K562 (cell line): ENCODE data around the gene ANO9. TPM values are rescaled to one million over a fixed set of nuclear protein-coding genes. Genes with fewer than 3 reads are reported as not detected.

ENCODE experiments used
- ATAC-seq: fragments of 200-7000 bp; cut with Tn5 transposase; 3 replicates; pipeline ENCODE4 v1.9.1; 2020; ENCODE audit warnings: moderate library complexity
- BruUV-seq: library from RNA; stranded (reverse); fragments of 400-500 nt; replicated peaks from 2 replicates; lab custom pipeline; 2021; lab: Mats Ljungman, UMichigan
- CTCF ChIA-PET: fragments of 300-600 bp; formaldehyde crosslinking; extraction: SDS; loops from one replicate; lab custom pipeline; 2021; ENCODE audit warnings: low intra/inter-chr PET ratio; lab: Yijun Ruan, JAX
- POLR2A ChIA-PET: fragments of 300-600, 350-650 bp; sonication (Branson Sonifier 250); formaldehyde crosslinking; extraction: SDS; loops from one replicate; lab custom pipeline; 2021; ENCODE audit warnings: antibody characterized with exemption, inconsistent platforms; lab: Yijun Ruan, JAX
- DNase-seq, 4 experiments: peaks; one replicate each; pipeline versions ENCODE4 v3.0.0 to v3.0.0-alpha.2; 2011 to 2018; ENCODE audit warnings: low spot score in 3 of 4, mixed read lengths in 3 of 4; ENCODE audit errors: extremely low read depth in 1 of 4
- FAIRE-seq: peaks from 2 replicates; lab custom pipeline; 2011; peaks lifted over from hg19 to GRCh38; lab: Jason Lieb, UNC
- H2AFZ ChIP-seq: 2 replicates; pipeline ENCODE4 v1.6.0; 2011; ENCODE audit warnings: low read depth, low read length, control low read depth, inconsistent platforms
- H3K27ac ChIP-seq: fragments of 200-600 bp; 3 replicates; pipeline ENCODE4 v1.8.0; 2011; ENCODE audit warnings: low read depth, mild to moderate bottlenecking, control low read depth, inconsistent platforms, low read length, moderate library complexity, mixed read lengths; ENCODE audit errors: extremely low read depth
- H3K27me3 ChIP-seq, 2 experiments: fragments of 300-600 bp in 1 of 2; 2 replicates in 1 of 2; 3 replicates in 1 of 2; pipeline versions ENCODE4 v1.6.0 to v1.8.0; 2011; ENCODE audit warnings: inconsistent platforms in 2 of 2, low read length in 2 of 2, mild to moderate bottlenecking in 1 of 2, mixed read lengths in 1 of 2, moderate library complexity in 1 of 2; ENCODE audit not compliant: control insufficient read depth in 2 of 2, insufficient read depth in 2 of 2
- H3K36me3 ChIP-seq: fragments of 300-600 bp; 3 replicates; pipeline ENCODE4 v1.8.0; 2011; ENCODE audit warnings: mild to moderate bottlenecking, low read length, inconsistent platforms; ENCODE audit not compliant: control insufficient read depth, insufficient read depth
- H3K4me1 ChIP-seq, 2 experiments: fragments of 200-600 bp in 1 of 2; replicated peaks in 1 of 2; 2 replicates in 1 of 2; 3 replicates in 1 of 2; pipeline versions ENCODE4 v1.5.1 to v1.8.0; 2011; ENCODE audit warnings: inconsistent platforms in 2 of 2, low read length in 2 of 2, mild to moderate bottlenecking in 1 of 2, mixed read lengths in 1 of 2, moderate library complexity in 1 of 2; ENCODE audit not compliant: control insufficient read depth in 2 of 2, insufficient read depth in 2 of 2
- H3K4me2 ChIP-seq: 2 replicates; pipeline ENCODE4 v1.6.1; 2011; ENCODE audit warnings: low read length, control low read depth, inconsistent platforms, mixed read lengths; ENCODE audit not compliant: insufficient read depth
- H3K4me3 ChIP-seq: fragments of 200-600 bp; sonication (generic), shearing (Covaris generic); 2 replicates; pipeline ENCODE4 v1.5.1; 2016; ENCODE audit warnings: control low read depth, inconsistent platforms
- H3K79me2 ChIP-seq: fragments of 200-600 bp; 3 replicates; pipeline ENCODE4 v1.8.0; 2011; ENCODE audit warnings: low read length, inconsistent platforms; ENCODE audit not compliant: control insufficient read depth, insufficient read depth
- H3K9ac ChIP-seq, 2 experiments: 2 replicates each; pipeline versions ENCODE4 v1.6.0 to v1.6.1; 2011; ENCODE audit warnings: low read depth in 2 of 2, low read length in 2 of 2, control low read depth in 1 of 2, inconsistent platforms in 1 of 2, mild to moderate bottlenecking in 1 of 2, mixed read lengths in 1 of 2; ENCODE audit not compliant: insufficient read depth in 1 of 2
- H3K9me1 ChIP-seq: one replicate; pipeline ENCODE4 v1.6.0; 2011; ENCODE audit warnings: inconsistent platforms, mild to moderate bottlenecking, low read length, moderate library complexity; ENCODE audit not compliant: control insufficient read depth, insufficient read depth
- H3K9me3 ChIP-seq: replicated peaks from 2 replicates; pipeline ENCODE4 v1.5.1; 2011; ENCODE audit warnings: low read depth, low read length, inconsistent platforms; ENCODE audit not compliant: control insufficient read depth, insufficient read depth
- H4K20me1 ChIP-seq: replicated peaks from 2 replicates; pipeline ENCODE4 v1.6.1; 2011; ENCODE audit warnings: low read length, inconsistent platforms, mixed read lengths; ENCODE audit not compliant: control insufficient read depth, insufficient read depth
- ATF7 ChIP-seq: fragments of 450-650 bp; IDR thresholded peaks from 2 replicates; pipeline ENCODE4 v1.7.1; 2014; ENCODE audit warnings: mild to moderate bottlenecking, moderate library complexity
- CC2D1A ChIP-seq: fragments of 450-650 bp; IDR thresholded peaks from 2 replicates; pipeline ENCODE4 v1.6.1; 2017; ENCODE audit warnings: mild to moderate bottlenecking
- CTCF ChIP-seq, 3 experiments: IDR thresholded peaks in 2 of 3; conservative IDR thresholded peaks in 1 of 3; 2 replicates each; pipeline ENCODE4 v1.5.1; 2011 to 2012; ENCODE audit warnings: low read length in 3 of 3, mild to moderate bottlenecking in 3 of 3, control low read depth in 2 of 3, improper control_type of control experiment in 1 of 3, inconsistent platforms in 1 of 3, low read depth in 1 of 3, mixed read lengths in 1 of 3, moderate library complexity in 1 of 3; ENCODE audit not compliant: insufficient read depth in 2 of 3
- KAT8 ChIP-seq: fragments of 450-650 bp; IDR thresholded peaks from 2 replicates; pipeline ENCODE4 v1.6.1; 2016; ENCODE audit warnings: low read depth, mild to moderate bottlenecking
- NBN ChIP-seq: fragments of 450-650 bp; IDR thresholded peaks from 2 replicates; pipeline ENCODE4 v1.6.1; 2016; ENCODE audit warnings: low read depth, mild to moderate bottlenecking
- NFE2L1 ChIP-seq: fragments of 450-650 bp; IDR thresholded peaks from 2 replicates; pipeline ENCODE4 v1.6.1; 2016; ENCODE audit warnings: missing genetic modification characterization, low read depth, mild to moderate bottlenecking, missing compliant biosample characterization, moderate library complexity, borderline replicate concordance
- NFIC ChIP-seq: fragments of 450-650 bp; IDR thresholded peaks from 2 replicates; pipeline ENCODE4 v1.6.1; 2017; ENCODE audit warnings: mild to moderate bottlenecking, inconsistent platforms
- SAFB2 ChIP-seq: fragments of 200-400 bp; formaldehyde crosslinking; IDR thresholded peaks from 2 replicates; pipeline ENCODE4 v1.6.1; 2018; ENCODE audit warnings: borderline replicate concordance, low read length, low read depth, moderate library complexity; ENCODE audit not compliant: severe bottlenecking
- SREBF2 ChIP-seq: sonication (generic); formaldehyde crosslinking; IDR thresholded peaks from 2 replicates; pipeline ENCODE4 v1.4.0; 2020; ENCODE audit warnings: mild to moderate bottlenecking, missing genetic modification reagents
- U2AF2 ChIP-seq: fragments of 200-400 bp; formaldehyde crosslinking; optimal IDR thresholded peaks from 2 replicates; pipeline ENCODE3; 2017; ENCODE audit warnings: low read depth, mild to moderate bottlenecking, low read length
- ZFP30 ChIP-seq: fragments of 250-450 bp; sonication (Bioruptor Pico); IDR thresholded peaks from 2 replicates; pipeline ENCODE4 v1.8.0; 2022; ENCODE audit warnings: moderate library complexity, mild to moderate bottlenecking, inconsistent platforms, borderline replicate concordance
- ZFPM2 ChIP-seq: fragments of 250-450 bp; sonication (Bioruptor Pico); IDR thresholded peaks from 2 replicates; pipeline ENCODE4 v1.5.1; 2022; ENCODE audit warnings: mild to moderate bottlenecking
- ZNF124 ChIP-seq: sonication (generic); formaldehyde crosslinking; IDR thresholded peaks from 2 replicates; pipeline ENCODE4 v1.8.1; 2022; ENCODE audit warnings: missing genetic modification reagents
- ZNF174 ChIP-seq: fragments of 250-450 bp; sonication (Bioruptor Pico); IDR thresholded peaks from 2 replicates; pipeline ENCODE4 v1.4.0; 2020; ENCODE audit warnings: mild to moderate bottlenecking
- WGBS: fragments of 100-300 bp; shearing (Covaris generic); methylation state at CpG from one replicate; pipeline ENCODE4 v1.1.6; 2016; ENCODE audit warnings: low coverage, mixed read lengths; ENCODE audit not compliant: insufficient coverage; ENCODE audit errors: missing lambda C conversion rate; 5-methylcytosine and 5-hydroxymethylcytosine counted together
- in situ Hi-C: fragments of 300-500 bp; cut with MboI; formaldehyde crosslinking; loops from 4 replicates; pipeline ENCODE4 v1.15.0; 2018; ENCODE audit warnings: inconsistent platforms, mixed read lengths
- intact Hi-C: fragments of 100-400 bp; cut with micrococcal nuclease; formaldehyde crosslinking; loops from 2 replicates; pipeline ENCODE4 v1.14.2; 2022
- polyA plus RNA-seq, 8 experiments: library from polyadenylated mRNA; depleted of rRNA in 4 of 8; stranded (reverse) in 5 of 8; unstranded in 3 of 8; fragments of >200 nt; fragmentation: Nextera tagmentation in 2 of 8; fragmentation: Illumina TruSeq in 1 of 8; extraction: Ambion mirVana in 2 of 8; extraction: Trizol in 1 of 8; gene quantifications; 2 replicates each; pipeline versions ENCODE4 v1.2.1 to v1.2.3, GENCODE V29; 2011 to 2014; ENCODE audit warnings: inconsistent platforms in 1 of 8, missing spikeins in 1 of 8
- total RNA-seq, 7 experiments: library from RNA; depleted of rRNA in 6 of 7; stranded (reverse); fragments of >200 nt in 6 of 7; fragmentation: Illumina TruSeq in 2 of 7; extraction: Trizol in 2 of 7; gene quantifications; 2 replicates each; pipeline versions ENCODE4 v1.2.1 to v1.2.3, GENCODE V29; 2011 to 2021; ENCODE audit warnings: low replicate concordance in 1 of 7
- TF ChIP-seq, protein P1 (sequence below): sonication (generic); formaldehyde crosslinking; IDR thresholded peaks from 2 replicates; pipeline ENCODE4 v1.9.0; 2022; ENCODE audit warnings: mild to moderate bottlenecking, missing genetic modification reagents

ANO9 gene
- total and polyA plus RNA-seq, 9 of the 15 experiments (the other 6 are each of a cell fraction or from before 2014, with no cell fraction given), result 0.20 to 14.5 (median 4.5) TPM

DNA sequence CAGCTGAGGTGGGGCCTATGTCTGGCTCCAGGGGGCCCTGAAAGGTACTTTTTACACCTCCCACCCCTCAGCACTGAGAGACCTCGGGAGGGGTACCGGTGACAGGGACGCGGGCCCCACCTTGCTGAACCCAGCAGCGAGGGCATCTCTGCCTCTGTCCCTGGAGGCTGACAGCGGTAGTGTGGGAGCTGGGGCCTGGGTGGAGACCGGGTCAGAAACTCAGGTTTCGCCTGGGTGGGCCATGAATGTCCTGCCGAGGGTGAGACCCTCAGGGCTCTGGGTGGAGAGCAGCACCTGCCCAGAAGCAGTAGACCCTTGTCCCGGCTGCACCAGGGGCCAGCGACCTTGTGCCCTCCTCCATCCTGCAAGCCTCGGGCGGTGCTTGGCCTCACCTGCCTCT lies 30.5 kb upstream of the ANO9 start:
- Histone ChIP-seq H3K36me3 (peaks cover 27% of the 10 kb centered on the region), H3K4me3 (no peak overlapping the region), H3K79me2 (peaks cover 58% of the 10 kb centered on the region), H3K9ac (peak overlapping the region in 1 of 2 experiments; percentile 8; a peak in 1 of 4 replicates), H2AFZ (no peak overlapping the region), H4K20me1 (no peaks in the 10 kb centered on the region), H3K4me2 (no peak overlapping the region), H3K9me3 (no peaks in the 10 kb centered on the region), H3K9me1 (no peaks in the 10 kb centered on the region), H3K27ac (no peak overlapping the region), H3K27me3 (no peaks in the 10 kb centered on the region), H3K4me1 (peaks cover 0 to 48% of the 10 kb centered on the region in 2 experiments; a peak in 3 of 5 replicates)
- intact Hi-C loops, result no loop called here
- no peak for DNase-seq
- ATAC-seq, result no peak
- in situ Hi-C loops, result no loop called here
- WGBS, result 94% methylated on average over 11 of the region's 13 CpGs
- TF ChIP-seq, protein P1, sequence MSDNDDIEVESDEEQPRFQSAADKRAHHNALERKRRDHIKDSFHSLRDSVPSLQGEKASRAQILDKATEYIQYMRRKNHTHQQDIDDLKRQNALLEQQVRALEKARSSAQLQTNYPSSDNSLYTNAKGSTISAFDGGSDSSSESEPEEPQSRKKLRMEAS, result no peak
- no peak for TF ChIP-seq ZFP30 (CRISPR knock-in tag)
- TF ChIP-seq NBN, result no peak
- TF ChIP-seq ATF7, result no peak
- TF ChIP-seq SAFB2, result no peak
- TF ChIP-seq ZNF174 (CRISPR knock-in tag), result no peak
- TF ChIP-seq NFIC, result no peak
- no peak for TF ChIP-seq ZNF124 (CRISPR knock-in tag)
- no peak for TF ChIP-seq CTCF (IDR thresholded peaks at IDR 0.05 in 2 of 3, conservative IDR thresholded peaks at IDR 0.05 in 1 of 3; ENCODE audit: insufficient read depth in 2 of 3, low read depth in 1 of 3, low read length in 3 of 3)
- no peak for TF ChIP-seq KAT8
- no peak for TF ChIP-seq CC2D1A
- TF ChIP-seq SREBF2, result no peak
- no peak for TF ChIP-seq NFE2L1 (tag)
- no peak for TF ChIP-seq ZFPM2
- no peak for TF ChIP-seq U2AF2
- POLR2A ChIA-PET, result no interaction called here
- CTCF ChIA-PET, result no interaction called here
- no TSS peak for BruUV-seq
- no peak for FAIRE-seq
